AG04450 (cell line): ENCODE results near the gene AK9. TPM values are rescaled to one million over a fixed set of nuclear protein-coding genes. Genes with fewer than 3 reads are reported as not detected.

Experiments
- CTCF ChIA-PET: fragments of 300-600, 350-600 bp; formaldehyde crosslinking; extraction: SDS; loops from one replicate; lab custom pipeline; 2022; ENCODE audit warnings: antibody characterized with exemption, inconsistent platforms; lab: Charles Lee
- POLR2A ChIA-PET: fragments of 350-600 bp; formaldehyde crosslinking; extraction: SDS; loops from one replicate; lab custom pipeline; 2021; ENCODE audit warnings: antibody characterized with exemption, inconsistent platforms; lab: Yijun Ruan, JAX
- DNase-seq: peaks from one replicate; pipeline ENCODE4 v3.0.0-alpha.2; 2011; ENCODE audit warnings: low read depth, low spot score
- H3K27ac ChIP-seq: one replicate; pipeline ENCODE4 v1.5.1; 2012; ENCODE audit warnings: low read depth, low read length, control low read depth
- H3K27me3 ChIP-seq: one replicate; pipeline ENCODE4 v1.6.0; 2012; ENCODE audit warnings: low read length; ENCODE audit not compliant: control insufficient read depth, insufficient read depth
- H3K4me3 ChIP-seq: 2 replicates; pipeline ENCODE4 v1.5.1; 2011; ENCODE audit warnings: mild to moderate bottlenecking, low read depth, low read length, control low read depth
- H3K9me3 ChIP-seq: 2 replicates; pipeline ENCODE4 v1.5.1; 2012; ENCODE audit warnings: low read length; ENCODE audit not compliant: control insufficient read depth, insufficient read depth
- polyA plus RNA-seq: library from polyadenylated mRNA; depleted of rRNA; stranded (reverse); fragments of >200 nt; gene quantifications from 2 replicates; pipeline ENCODE4 v1.2.3, GENCODE V29; 2011
- TF ChIP-seq, protein P1 (sequence below): IDR thresholded peaks from 2 replicates; pipeline ENCODE4 v1.5.1; 2011; ENCODE audit warnings: low read depth, low read length, control low read depth, inconsistent platforms

AK9 gene
- polyA plus RNA-seq, 1 experiment: 3.6 TPM

DNA sequence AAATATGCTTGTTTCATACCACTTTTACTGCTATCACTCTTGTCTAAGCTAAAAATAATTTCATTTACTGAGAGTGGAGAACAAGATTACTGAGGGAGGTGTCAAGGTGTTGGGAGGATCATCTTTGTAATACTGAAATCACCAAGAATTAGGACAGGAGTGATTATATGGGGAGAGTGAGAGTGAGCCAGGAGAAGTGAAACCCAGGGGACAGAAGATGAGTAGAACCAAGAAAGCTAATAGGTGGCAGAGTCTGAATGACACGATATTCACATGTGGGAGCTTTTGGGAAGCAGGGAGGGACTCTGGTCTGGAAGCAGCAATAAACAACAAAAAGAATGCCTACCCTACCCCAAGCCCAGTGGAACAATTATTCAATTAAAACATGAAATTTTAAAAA, 58.6 kb downstream of the AK9 start:
- no peak overlapping the region for H3K4me3 ChIP-seq
- CTCF ChIA-PET: interaction anchor here (1.5 kb wide), 1 partner anchor 407 kb away, joined by 4 read pairs; no protein-coding TSS in a partner anchor
- POLR2A ChIA-PET: no interaction called here
- DNase-seq: no peak
- H3K27me3 ChIP-seq: no peaks in the 10 kb centered on the region
- no peak overlapping the region for H3K27ac ChIP-seq
- TF ChIP-seq, protein P1, sequence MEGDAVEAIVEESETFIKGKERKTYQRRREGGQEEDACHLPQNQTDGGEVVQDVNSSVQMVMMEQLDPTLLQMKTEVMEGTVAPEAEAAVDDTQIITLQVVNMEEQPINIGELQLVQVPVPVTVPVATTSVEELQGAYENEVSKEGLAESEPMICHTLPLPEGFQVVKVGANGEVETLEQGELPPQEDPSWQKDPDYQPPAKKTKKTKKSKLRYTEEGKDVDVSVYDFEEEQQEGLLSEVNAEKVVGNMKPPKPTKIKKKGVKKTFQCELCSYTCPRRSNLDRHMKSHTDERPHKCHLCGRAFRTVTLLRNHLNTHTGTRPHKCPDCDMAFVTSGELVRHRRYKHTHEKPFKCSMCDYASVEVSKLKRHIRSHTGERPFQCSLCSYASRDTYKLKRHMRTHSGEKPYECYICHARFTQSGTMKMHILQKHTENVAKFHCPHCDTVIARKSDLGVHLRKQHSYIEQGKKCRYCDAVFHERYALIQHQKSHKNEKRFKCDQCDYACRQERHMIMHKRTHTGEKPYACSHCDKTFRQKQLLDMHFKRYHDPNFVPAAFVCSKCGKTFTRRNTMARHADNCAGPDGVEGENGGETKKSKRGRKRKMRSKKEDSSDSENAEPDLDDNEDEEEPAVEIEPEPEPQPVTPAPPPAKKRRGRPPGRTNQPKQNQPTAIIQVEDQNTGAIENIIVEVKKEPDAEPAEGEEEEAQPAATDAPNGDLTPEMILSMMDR: no peak
- H3K9me3 ChIP-seq: no peaks in the 10 kb centered on the region

GRCh38 chr6:109631403-109631802, 59.6 kb downstream of the AK9 start:
- DNase-seq: no peak
- ChIA-PET POLR2A (no interaction called here), CTCF (no interaction called here)

DNA sequence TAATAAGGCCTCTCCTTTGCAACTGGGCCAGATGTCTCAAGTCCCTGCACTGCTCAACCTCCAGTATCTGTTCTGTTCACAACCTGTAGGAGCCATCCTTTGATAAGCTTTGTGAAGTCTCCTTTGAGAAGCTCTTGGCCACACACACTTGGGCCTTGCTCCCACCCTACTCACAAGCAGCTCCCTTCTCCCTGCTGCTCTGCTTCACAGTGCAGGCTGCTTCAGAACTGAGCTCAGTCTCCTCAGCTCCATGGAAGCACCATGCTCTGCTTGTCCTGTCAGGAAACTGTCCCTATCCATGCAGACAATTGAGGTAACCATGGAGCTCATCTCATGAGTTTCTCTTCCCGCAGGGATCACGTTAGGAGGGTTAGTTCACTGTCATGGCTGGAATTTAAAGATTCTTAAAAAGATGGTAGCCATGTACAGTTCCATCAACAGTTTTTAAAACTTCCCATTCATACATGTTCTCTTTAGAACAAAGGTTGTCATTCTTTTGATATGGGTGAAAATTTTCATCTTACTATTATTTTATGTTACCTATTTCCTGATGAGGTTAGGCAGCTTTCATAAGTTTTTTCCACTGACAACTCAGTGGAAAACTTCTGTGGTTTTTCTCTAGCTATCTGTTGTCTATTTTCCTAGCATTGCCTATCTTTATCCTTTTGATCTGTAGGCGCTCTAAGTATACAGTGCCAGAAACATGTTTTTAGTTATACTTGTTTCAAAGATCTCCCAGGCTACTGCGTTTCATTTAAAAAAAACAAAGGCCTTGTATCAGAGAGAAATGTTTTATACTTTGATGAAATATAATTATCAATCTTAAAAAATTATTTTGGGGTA, 62.6 kb downstream of the AK9 start:
- TF ChIP-seq, protein P1: no peak
- no peaks in the 10 kb centered on the region for H3K27me3 ChIP-seq
- POLR2A ChIA-PET: no interaction called here
- no peak overlapping the region for H3K27ac ChIP-seq
- no peaks in the 10 kb centered on the region for H3K9me3 ChIP-seq
- DNase-seq: no peak
- no peak overlapping the region for H3K4me3 ChIP-seq
- CTCF ChIA-PET: no interaction called here

More at GRCh38 chr6:109631403-109631802, 59.6 kb downstream of the AK9 start:
- Histone ChIP-seq H3K27ac (no peak overlapping the region), H3K4me3 (no peak overlapping the region), H3K9me3 (no peaks in the 10 kb centered on the region), H3K27me3 (no peaks in the 10 kb centered on the region)
- TF ChIP-seq, protein P1: no peak

DNA sequence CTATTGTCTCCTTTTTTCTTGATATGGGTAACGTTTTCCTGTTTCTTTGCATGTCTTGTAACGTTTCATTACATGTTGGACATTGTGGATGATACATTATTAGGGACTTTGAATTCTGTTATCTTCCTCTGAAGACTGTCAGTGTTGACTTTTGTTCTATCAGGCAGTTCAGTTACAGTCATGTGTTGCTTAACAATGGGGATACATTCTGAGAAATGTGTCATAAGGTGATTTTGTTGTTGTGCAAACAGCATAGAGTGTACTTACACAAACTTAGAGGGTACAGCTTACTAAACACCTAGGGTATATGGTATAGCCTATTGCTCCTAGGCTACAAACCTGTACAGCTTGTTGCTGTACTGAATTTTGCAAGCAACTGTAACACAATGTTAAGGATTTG, 64.7 kb downstream of the AK9 start:
- TF ChIP-seq, protein P1: no peak
- CTCF ChIA-PET: interaction anchor here (0.5 kb wide), 1 partner anchor 433 kb away, joined by 4 read pairs; no protein-coding TSS in a partner anchor
- H3K27me3 ChIP-seq: no peaks in the 10 kb centered on the region
- POLR2A ChIA-PET: no interaction called here
- no peak overlapping the region for H3K4me3 ChIP-seq
- H3K9me3 ChIP-seq: no peaks in the 10 kb centered on the region
- no peak overlapping the region for H3K27ac ChIP-seq
- DNase-seq: no peak

- ChIA-PET CTCF (interaction anchor here (1.0 kb wide), 1 partner anchor 29 kb away, joined by 3 read pairs; no protein-coding TSS in a partner anchor), POLR2A (no interaction called here)
- Histone ChIP-seq H3K27me3 (no peaks in the 10 kb centered on the region), H3K27ac (no peak overlapping the region), H3K9me3 (no peaks in the 10 kb centered on the region), H3K4me3 (no peak overlapping the region)
- TF ChIP-seq, protein P1: no peak
- DNase-seq: no peak
Measured at GRCh38 chr6:109625199-109625598, 65.8 kb downstream of the AK9 start.
